ENCODE data around the gene ZNF335.

- TF ChIP-seq PATZ1 (CRISPR knock-in tag; IDR thresholded peaks at IDR 0.05; ENCODE audit: borderline replicate concordance) = no peak
- TF ChIP-seq CREB5 (CRISPR knock-in tag; IDR thresholded peaks at IDR 0.05; ENCODE audit: low read depth) = no peak
- no peak for TF ChIP-seq BACH2 (CRISPR knock-in tag; IDR thresholded peaks at IDR 0.05; ENCODE audit: borderline replicate concordance)
- TF ChIP-seq ZNF70 (CRISPR knock-in tag; IDR thresholded peaks at IDR 0.05) = no peak
Measured at GRCh38 chr20:45997187-45997586, 25.2 kb upstream of the ZNF335 start.
